Left lobe of liver (tissue), 2 donors: ENCODE results near the gene FZD10. TPM values are rescaled to one million over a fixed set of nuclear protein-coding genes. Genes with fewer than 3 reads are reported as not detected.

ENCODE experiments used
- ATAC-seq: fragments of 200-7000 bp; cut with Tn5 transposase; one replicate; pipeline ENCODE4 v1.9.1; 2020; ENCODE audit warnings: mild to moderate bottlenecking, moderate library complexity
- DNase-seq: peaks from one replicate; pipeline ENCODE4 v3.0.0-alpha.2; 2020; ENCODE audit warnings: low spot score
- total RNA-seq: library from RNA; stranded (reverse); gene quantifications from one replicate; pipeline ENCODE4 v1.2.1, GENCODE V29; 2021
- donor health status: DM: no; HTN: no; CAD: no; lungs with moderate emphysema.
- donor health status: DM: no; HTN: yes; CAD: no.

FZD10 gene
- not detected for total RNA-seq

GRCh38 chr12:130162267-130162666, at the start of gene FZD10:
FZD10 (plus strand) TSS chr12:130162464; CDS start chr12:130162943, 479 bp downstream.
- no peak for ATAC-seq
- DNase-seq, result no peak

GRCh38 chr12:130114952-130115351, 47.3 kb upstream of the FZD10 start:
- ATAC-seq, result no peak
- DNase-seq, result no peak

DNA sequence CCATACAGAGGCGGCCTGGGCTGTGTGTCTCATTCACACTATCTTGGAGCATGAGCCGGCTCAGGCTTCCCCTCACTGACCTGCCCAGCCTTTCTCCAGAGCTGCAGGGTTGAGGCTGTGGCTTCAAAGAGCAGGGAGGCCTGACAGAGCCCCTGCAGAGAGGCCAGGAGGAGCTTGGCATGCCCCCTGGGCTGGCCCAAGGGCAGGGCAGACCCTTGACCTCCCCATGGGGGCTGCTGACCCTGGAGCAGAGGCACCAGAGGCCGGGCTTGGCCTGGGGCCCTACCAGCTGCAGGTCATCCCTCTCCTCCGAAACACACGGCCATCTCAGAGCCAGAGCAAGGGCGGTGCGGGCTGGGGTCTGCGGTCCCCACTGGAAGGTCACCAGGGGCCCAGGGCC, 46.6 kb upstream of the FZD10 start:
- ATAC-seq (no peak), DNase-seq (no peak)

GRCh38 chr12:130116791-130117190, 45.5 kb upstream of the FZD10 start:
- ATAC-seq, result no peak
- no peak for DNase-seq

DNA sequence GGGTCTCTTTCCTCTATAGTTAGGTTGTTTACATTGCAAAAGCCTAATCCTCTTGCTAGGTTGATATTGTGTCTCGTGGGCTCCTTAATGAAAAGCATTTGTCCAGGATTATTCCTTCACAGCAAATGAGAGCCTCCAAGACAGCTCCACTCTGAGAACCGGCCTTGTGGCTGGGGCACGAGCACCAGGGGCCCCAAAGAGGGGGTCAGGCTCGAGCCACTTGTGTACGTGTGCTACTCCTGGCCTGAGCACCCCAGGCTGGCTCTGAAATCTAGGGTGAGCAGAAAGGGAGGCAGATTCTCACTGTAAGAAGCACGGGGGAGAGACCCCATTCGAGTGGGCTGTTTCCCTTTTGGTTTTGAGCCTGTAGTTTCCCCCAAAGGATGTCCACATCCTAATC, 45.0 kb upstream of the FZD10 start:
- DNase-seq, result no peak
- no peak for ATAC-seq

DNA sequence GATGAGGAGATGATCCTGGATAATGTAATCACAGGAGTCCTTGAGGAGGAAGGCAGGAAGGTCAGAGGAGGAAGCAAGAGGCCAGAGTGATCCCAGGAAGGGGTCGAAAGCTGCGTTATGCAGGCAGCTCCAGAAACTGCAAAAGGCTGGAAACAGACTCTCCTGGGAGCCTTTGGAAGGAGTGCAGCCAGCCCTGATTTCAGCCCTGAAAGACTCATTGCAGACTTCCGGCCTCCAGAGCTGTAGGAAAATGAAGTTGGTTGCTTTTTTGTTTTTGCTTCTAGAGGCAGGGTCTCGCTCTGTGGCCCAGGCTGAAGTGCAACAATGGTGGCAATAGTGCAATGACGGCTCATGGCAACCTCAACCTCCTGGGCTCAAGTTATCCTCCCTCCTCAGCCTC, 44.6 kb upstream of the FZD10 start:
- DNase-seq (no peak), ATAC-seq (no peak)

DNA sequence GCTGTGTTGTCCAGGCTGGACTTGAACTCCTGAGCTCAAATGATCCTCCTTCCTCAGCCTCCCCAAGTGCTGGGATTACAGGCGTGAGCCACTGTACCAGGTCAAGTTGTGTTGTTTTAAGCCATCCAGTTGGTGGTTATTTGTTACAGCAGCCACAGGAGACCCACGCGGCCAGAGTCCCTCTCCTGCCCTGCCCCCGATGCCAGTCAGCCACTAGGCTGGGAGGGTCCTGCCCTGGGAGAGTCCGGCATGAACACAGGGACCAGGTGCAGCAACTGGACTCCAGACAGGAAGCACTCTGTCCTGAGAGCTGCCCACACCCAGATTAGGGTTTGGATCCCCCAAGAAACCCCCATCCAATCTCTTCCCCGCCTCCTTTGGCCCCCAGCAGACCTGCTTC, 44.1 kb upstream of the FZD10 start:
- no peak for DNase-seq
- ATAC-seq, result no peak

DNA sequence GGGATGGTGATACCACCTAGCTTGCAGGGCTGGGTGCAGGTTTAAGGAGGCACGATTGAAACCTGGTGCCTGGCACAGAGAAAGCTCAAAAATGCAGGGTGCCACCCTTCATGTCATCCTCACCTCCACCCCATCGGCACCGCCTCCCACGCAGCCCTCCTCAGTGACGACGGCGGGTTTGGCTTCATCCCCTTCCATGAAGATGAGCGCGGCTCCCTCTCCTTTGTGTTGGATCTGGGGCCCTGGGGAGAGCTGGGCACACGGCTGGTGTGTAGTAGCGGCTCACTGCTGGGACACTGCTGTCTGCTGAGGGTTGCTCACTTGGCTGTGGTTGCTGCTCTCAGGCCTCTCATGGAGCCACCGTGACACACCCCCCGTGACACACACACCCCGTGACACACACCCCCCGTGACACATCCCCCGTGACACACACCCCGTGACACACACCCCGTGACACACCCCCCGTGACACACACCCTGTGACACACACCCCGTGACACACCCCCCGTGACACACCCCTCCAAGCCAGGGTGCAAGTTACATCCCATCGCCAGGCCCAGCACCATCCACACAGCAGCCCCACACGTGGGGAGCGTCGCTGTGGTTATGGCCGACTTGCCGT, 42.9 kb upstream of the FZD10 start:
- DNase-seq (no peak), ATAC-seq (no peak)

- DNase-seq (no peak), ATAC-seq (no peak)
Measured at GRCh38 chr12:130120012-130120805, 42.1 kb upstream of the FZD10 start.

DNA sequence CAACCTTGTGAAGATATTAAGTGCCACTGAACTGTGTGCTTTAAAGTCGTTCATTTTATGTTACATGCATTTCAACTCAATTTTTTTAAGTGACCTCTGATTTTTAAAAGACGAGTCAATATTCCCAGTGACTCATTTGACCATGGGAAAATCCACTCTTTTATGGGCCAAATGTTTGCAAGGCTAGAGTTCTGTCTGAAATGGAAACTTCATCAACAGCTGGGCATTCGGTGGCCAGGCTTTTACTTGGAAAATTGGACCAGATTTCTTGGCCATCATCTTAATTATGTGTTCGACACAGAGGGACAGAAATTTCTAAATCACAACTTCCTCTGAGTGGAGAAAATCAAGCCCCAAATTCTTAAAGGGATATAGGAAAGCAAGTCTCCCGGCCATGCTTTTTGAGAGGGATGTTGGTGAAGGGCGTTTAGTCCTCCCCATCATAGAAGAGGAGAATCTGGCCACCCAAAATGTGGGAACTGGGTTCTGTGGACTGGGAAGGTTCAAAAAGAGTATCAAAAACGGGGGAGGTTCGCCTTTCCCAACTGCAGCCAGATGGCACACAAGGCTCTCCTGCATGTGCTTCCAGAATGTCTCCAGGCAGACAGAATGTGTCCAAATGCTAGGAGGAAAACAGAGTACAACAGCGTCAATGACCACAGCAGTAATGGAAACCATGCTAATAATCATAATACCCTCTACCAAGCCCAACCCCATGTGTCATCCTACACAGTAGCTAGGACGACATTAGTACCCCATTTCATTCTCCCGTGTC, 40.9 kb upstream of the FZD10 start:
- ATAC-seq (no peak), DNase-seq (no peak)

DNA sequence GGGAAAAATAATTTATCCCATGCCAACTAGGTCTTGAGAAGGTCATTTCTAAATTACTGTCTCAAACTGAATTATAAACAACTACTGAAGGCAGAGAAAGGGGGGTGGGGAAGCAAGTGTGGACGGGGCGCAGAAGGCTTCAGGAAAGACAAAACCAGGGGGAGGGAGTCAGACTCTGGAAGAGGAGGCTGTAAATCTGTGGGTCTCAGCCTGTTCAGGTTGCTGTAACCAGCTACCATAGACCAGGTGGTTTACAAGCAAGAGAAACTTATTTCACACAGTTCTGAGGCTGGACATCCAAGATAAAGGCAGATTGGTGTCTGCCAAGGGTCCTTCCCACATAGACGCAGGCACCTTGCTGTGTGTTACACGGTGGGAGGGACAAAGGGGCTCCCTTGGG, 39.9 kb upstream of the FZD10 start:
- DNase-seq, result no peak

DNA sequence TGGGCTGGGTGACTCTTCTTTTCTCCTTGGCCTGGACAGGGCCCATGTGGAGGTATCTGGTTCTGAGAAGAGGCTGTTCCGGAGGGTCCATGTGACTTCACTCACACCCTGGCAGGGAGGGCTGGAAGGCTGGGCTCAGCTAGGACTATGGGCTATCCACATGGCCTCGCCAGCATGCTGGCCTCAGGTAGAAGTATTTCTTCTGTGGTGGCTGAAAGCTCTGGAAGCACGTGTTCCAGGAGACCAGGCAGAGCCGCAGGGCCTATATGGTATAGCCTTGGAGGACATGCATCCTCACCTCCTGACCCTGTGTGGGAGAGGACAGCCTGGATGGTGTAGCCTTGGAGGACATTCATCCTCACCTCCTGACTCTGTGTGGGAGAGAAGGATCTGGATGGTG, 38.2 kb upstream of the FZD10 start:
- ATAC-seq, result no peak

More for the DNA sequence above, 39.9 kb upstream of the FZD10 start:
- no peak for ATAC-seq

DNA sequence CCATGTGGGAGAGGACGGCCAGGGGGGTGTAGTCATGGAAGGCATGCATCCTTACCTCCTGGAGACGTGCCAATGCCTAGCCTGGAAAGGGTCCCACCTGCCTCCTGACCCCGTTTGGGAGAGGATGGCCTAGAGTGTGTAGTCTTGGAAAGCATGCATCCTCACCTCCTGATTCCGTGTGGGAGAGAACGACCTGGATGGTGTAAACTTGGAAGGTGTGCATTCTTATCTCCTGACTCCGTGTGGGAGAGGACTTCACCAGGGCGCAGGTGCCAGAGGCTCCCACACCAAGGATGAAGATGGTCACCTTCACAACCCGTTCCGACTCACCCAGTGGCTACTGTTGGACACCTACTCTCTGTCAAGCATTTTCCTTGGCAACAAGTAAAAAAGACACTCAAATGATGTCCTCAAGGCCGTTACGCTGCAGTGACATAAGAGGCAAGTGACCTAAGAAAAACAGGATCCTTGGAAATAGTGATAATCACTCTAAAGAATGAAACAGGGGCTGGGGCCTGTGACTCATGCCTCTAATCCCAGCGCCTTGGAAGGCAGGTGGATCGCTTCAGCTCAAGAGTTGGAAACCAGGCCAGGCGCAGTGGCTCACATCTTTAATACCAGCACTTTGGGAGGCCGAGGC, 37.5 kb upstream of the FZD10 start:
- DNase-seq (no peak), ATAC-seq (no peak)

More for the DNA sequence above, 38.2 kb upstream of the FZD10 start:
- DNase-seq, result no peak

DNA sequence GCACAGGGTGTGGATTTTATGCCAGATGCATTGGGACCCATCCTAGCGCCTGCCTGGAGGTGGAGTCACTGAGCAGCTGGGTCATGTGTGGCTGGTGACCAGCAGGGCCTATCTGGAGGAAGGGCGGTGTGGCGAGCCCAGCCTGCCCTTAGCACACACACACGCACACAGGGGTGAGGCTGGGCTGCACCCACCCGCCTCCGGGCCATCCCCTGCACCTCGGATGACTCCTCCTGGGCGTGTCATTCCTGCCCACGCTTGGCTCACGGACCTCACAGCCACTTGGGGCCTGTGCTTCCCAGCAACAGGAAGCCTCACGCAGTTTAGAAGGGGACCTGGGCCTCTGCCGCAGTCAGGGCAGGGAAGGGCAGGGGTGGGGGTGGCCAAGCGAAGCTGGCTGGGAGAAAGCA, 36.2 kb upstream of the FZD10 start:
- no peak for ATAC-seq
- DNase-seq, result no peak

- ATAC-seq, result no peak
- DNase-seq, result no peak
Measured at GRCh38 chr12:130127532-130127911, 34.7 kb upstream of the FZD10 start.

DNA sequence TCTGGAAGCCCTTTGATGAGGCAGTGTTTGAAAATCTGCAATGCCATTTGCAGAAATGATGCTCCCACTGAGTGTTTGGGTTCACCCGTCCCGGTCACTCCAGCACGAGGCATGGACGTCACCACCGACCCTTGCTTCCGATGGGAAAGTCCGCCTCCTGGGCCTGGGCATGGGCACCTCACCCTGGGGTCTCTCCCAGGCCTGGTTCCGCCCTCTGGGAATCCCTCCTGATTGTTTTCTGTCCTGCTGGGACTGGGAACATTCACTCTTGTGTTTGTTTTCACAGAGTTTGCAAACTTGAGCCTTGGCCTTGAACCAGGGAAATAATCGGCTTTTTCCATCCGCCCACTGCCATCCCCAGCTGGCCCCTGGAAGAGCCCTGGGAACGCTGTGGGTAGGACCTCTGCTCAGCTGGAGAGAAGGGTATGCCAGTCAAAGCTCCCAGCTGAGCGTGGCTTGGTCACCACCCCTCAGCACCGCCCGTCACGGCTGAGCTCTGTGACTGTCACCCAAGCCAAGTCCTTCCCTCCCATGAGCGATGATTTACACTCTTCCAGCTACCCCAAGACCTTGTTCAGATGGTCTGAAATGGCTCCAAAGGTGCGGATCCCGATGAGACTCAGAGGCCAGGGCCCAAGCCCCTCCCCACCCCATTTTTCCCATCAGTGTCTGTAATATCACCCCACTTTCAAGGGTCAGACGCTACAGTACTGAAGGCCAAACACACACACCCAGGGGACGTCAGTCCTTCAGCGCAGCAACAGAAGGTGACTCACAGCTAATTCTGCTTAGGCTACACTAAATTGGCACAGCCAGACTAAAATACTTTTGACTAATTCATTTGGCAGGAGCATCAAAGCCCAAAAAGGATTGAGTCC, 34.1 kb upstream of the FZD10 start:
- ATAC-seq, result no peak

DNA sequence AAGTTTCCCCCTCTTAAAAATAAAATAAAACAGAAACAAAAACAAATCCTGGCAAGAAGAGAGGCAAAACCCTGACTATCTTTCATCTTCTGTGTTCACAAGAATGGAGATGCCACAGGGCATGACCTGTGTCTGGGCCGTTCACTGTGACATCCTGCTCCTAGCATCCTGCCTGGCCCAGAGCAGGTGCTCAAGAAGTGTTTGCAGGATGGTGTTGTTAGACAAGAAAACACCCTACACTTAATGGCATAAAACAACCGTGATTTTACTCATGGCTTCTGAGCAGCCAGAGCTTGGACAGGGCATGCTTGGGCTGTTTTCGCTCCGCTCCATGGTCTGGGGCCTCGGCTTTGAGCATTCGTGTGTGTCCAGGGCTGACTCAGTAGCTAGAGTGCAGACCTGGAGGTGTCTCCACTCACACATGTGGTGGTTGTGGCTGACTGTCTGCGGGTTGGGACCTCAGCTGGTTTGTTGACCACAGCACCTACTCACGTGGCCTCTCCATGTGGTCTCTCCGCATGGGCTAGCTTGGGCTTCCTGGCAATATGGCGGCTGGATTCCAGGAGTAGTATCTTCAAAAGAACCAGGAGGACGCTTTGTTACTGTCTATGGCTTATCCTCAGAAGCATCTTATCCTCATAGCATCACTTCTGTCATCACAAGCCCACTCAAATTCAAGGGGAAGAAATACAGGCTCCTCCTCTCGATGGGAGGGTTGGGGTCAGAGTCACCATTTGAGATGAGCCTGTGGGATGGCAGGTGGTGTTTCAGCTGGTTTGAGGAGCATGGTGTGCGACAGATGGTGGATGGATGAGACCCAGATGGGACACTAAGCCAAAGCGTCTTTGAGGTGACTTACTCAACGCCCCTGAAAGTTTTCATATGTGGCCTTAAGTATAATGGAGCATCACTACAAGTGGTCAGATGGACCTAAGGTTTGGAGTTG, 33.2 kb upstream of the FZD10 start:
- DNase-seq (no peak), ATAC-seq (no peak)

More for the DNA sequence above, 34.1 kb upstream of the FZD10 start:
- no peak for DNase-seq

DNA sequence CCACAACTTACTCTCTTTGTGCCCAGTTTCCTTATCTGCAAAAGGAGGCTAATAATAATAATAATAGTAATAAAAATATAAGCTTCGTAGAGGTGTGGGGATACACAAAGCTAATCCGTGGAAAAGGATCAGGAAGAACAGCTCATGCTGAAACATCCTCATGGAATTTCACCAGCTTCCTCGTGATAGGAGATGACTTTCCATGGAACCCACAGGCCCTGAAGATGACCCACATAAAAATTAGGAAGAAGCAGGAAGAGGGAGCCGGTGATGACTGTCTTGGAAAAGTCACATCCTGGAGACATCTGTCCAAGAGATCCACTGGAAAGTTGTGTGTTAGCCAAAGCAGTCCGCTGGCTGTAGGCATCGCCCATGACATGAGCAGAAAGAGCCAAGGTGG, 31.9 kb upstream of the FZD10 start:
- DNase-seq (no peak), ATAC-seq (no peak)

DNA sequence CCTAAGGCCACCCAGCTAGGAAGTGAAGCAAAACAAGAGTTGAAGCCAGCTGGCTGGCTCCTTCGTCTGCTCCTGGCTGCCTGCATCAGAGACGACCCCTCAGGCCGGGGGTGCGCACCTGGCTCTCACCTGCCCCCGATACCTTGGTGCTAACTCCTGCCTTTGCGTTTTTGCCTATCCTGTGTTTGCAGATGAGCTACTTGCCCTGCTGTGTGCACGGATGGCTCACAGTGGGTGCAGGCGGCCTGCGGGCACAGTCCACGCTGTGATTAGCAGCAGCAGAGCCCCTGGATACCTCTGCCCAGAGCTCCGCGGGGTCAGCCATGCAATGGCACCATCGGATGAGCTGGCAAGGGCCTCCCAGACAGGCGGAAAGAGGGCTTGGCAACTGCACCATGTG, 31.2 kb upstream of the FZD10 start:
- ATAC-seq (no peak), DNase-seq (no peak)
